Activated T-cell treated with anti-CD3 and anti-CD28 coated beads for 24 hours (primary cell): ENCODE results near the gene SEMA5A.

Experiments used
- DNase-seq: peaks from one replicate; pipeline ENCODE4 v3.0.0-alpha.2; 2020; ENCODE audit warnings: low read depth

Gene SEMA5A

DNA sequence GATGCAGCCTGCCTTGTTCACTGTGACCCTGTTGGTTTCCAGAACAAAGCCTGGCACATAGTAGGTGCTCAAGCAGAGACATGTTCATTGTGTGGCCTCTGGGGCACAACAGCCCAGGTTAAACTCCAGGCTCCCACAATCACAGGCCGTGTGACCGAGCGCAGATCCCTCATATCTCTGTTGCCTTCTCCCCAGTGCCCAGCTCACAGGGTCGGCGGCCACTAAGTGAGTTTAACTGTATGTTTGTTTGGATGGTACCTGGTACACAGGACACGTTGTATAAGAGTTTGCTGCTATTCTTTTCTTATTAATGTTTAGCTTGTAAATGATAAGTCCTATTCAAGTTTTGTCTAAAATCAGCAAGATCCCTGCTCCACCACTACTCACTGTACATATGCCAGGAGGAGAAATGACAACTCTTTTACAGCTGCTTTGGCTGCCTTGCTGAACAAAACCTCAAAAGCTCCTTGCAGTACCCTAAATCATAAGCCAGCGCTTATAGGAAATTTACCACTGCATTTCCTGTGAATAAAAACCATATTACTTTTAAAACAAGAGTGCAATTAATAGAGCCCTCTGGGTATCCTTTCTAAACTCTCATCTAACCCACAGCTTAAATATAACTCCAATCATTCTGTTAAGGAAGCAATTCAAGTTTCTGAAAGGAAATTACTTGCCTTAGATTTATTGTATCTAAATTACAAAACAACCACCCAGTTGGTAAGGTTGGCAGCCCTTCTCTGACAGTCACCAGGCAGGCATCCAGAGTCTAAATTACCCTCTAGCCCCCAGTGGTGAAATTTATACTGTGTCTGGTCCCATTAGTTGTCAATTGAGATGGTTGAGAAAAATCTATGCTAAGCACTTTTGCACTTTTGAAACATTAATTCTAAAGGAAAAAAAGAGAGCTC, 379.4 kb downstream of the SEMA5A start:
- no peak for DNase-seq

DNA sequence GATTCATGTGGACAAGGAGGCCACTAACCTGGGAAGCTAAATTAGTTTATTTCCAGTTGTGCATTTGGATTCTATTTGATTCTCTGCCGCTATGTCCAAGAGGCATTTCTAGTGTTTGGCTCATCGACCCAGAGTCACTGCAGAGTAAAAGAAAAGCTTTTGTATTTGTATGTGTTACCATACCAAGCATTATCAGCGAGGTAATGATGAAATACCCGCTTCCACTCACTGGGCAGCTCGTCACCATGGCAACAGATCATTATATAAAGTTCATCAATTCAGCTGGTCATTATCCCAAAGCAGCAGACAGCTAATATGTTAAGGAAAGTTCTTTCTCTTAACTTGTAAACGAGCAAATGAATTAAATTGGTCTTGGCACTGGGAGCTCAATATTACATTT, 380.3 kb downstream of the SEMA5A start:
- no peak for DNase-seq

DNA sequence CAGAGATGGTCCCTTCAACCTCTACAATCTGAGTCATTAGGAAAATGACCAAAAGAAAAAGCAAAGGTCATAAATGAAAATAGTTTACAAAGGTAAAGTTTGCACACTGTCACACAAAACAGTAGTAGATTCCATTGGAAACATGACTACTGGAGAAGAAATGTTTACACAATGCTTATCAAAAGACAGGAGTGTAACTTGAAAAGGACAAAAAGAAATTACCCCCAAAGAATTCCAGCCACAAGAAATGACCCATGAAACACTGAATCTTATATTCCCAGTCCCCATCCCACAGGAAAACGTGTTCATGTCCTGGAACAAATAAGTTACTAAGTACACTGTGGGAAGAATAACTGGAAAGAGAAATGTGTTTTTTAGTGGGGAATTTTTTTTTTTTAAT, 385.1 kb downstream of the SEMA5A start:
- DNase-seq = no peak

DNA sequence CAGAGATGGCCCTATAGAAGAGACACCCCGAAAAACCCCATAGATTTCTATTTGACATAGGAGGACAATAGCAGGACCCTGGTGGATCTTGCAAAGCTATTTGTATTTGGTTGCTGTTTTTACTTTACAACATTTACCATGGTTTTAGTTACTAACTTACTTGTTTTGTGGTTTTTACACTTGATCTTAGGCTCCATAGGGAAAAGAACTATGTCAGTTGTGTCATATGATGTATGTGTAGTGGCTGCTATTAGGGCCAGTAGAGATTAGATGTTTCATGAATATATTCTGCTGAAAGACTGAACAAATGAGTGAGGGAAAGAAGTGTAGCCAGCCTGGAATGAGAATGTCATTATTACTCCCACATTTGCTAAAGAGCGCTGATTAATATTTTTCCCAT, 388.1 kb downstream of the SEMA5A start:
- DNase-seq = no peak

DNA sequence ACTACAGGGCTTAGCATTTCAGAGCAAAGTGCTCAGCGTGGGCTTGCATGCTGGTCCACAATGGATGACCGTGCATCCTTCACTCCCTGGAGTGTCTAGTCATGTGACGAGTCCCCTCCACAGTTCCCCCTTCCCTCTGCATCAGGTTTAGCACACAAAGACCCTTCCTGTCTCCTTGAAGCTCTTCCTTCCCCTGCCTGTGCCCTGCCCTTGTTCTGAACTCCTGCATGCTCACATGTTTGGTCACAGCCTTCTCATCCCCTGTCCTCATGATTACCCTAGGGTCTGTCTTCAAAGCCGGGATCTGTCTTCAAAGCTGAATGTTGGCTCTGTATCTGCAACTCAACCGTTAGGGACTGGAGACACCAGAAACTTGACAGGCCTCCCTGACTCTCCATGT, 388.9 kb downstream of the SEMA5A start:
- no peak for DNase-seq

DNA sequence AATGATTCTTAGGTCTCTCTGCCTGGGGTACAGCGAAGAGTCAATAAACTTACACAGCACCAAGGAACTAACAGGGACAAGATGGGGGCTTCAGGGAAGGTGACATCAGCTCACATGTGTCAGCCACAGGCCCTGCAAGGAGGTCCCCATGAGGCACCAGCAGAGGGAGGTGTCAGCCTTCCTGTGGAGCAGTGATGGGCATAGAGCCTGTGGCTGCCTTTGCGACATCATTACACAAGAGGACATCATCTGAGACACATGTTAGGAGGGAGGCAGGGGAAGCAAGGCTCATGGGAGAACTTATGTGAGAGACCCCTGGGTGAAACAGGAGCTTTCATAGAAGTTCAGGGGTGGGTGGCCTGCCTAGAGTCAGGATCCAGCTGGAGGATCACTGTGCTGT, 389.6 kb downstream of the SEMA5A start:
- DNase-seq = no peak

DNA sequence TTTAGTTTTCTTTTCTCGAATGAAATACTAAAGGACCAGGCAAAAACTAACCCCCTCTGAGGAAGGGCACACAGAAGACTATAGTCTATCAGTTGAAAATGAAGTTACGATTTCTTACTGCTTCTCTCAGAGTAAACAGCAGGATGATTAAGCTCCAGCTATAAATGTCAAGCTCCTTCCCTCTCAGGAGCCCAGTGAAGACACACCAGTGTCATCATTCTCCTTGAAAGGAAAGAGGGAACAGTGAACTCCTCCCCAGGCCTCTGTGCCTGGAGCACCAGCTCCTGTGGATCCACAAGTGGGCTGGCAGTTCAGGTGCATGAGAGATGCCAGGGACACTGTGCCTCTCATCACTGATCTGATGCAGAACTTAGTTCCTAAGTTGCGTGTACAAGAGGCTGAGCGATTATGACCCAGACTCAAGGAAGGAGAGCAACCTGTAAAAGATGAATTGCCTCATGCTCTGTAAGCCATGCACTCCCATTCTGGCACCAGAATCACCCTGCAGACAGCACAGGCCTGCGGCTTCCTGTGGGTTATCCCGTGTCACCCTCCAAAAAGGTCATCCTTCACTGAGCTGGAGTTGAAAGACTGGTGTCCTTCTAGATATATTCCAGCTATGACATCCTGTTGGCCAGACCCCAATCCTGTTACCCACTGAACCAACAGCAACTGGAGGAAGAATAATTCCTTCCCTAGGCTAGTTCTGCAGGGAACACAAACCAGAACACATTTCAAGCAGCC, 394.0 kb downstream of the SEMA5A start:
- DNase-seq = no peak

DNA sequence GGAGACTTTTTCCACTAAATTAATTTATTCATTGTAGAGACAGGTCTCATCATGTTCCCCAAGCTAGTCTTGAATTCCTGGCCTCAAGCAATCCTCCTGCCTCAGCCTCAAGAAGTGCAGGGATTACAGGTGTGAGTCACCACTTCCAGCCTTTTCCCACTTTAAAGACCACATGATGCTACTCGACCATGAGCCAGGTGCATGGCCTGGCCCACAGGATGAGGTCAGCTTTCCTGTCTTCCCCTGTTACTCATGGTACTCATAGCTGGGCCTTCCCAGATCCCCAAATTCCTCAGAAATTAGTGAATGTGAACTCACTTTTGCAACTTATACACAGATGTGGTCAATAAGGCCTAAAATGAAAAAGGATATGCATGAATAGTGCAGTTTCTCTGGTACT, 395.9 kb downstream of the SEMA5A start:
- DNase-seq = no peak

DNA sequence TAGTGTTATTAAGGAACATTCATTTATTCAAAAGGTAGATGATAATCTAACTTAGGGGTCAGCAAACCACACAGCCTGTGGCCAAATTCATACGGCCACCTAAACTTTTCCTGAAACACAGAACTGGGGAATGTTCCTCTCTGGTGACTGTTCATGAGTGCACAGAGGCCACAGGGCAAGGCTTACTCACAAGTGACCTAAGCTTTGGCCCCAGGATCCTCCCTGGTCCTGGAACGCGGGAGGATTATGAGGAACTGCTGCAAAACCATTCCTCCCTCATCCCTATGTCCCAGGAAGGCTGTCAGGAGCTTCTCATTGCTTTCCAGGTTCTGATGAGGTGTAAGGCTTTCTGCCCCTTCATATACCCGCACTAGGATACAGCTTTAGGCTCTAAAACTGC, 397.6 kb downstream of the SEMA5A start:
- no peak for DNase-seq

DNA sequence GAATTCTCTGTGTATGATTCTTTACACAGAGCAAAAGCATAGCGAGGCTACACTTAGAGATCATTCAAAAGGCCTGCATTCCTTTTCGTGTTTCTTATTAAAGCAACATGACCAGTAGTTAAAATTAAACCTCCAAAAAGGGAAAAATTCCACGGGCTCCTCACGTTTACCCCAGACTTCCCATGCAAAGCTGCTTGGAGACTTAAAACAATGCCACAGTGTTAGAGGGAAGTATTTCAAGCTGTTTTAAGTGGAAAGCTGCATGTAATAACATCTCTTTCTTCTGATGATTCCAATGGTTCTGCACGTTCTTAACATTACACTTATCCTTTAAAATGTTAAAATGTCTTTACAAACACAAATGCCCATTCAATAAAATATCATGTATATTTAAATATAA, 405.2 kb downstream of the SEMA5A start:
- DNase-seq = no peak

DNA sequence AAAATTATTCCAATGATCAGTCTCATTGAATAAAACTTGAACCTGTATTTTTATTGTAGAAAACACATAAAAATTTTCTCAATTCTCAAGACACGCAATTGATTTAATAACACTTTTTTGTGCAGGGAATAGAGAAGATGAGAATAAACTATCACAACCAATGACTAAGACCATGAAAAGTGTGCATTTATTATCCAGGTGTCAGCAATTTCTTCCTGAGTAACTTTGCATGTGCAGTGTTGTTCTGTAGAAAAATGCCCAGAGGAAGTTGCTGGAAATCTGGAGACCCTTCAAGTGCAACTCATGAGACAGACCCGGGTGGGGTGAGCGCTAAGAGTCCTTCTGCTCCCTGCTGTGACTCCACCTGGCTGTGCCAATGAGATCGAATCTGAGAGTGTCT, 405.7 kb downstream of the SEMA5A start:
- no peak for DNase-seq

DNA sequence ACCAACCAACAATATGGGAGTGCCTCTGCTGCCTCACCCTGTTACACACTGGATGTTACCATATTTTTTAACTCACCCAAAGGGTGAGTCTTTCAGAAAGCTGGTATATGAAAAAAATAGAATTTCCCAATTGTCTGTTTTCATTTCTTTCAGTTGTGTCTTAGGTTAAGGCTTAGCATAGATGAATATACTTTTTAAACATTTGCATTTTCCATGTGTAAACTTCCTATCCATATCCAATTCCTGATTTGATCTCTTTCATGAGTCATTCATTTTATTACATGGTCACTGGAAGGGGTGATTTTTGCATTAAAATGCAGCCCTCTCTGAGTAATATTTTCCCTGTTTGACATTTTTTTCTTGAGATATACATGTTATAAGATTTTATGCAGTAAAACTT, 406.5 kb downstream of the SEMA5A start:
- no peak for DNase-seq

DNA sequence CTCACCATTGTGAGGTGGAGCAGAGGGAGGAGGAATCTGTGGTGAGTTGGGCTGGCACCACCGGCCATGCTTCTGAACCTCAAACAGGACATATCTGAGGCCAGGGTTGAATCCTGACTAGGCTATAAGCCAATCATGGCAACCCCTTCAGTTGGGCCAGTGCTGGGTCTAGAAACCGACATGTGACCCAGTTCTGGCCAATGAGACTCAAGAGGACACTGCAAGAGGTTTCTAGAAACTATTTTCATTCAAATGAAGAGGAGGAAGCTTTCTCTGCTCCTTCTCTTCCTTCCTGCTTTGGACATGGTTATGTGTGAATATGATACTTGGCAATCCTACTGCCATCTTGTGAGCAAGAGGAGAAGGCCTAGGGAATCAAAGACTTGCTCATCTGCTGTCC, 417.7 kb downstream of the SEMA5A start:
- no peak for DNase-seq

DNA sequence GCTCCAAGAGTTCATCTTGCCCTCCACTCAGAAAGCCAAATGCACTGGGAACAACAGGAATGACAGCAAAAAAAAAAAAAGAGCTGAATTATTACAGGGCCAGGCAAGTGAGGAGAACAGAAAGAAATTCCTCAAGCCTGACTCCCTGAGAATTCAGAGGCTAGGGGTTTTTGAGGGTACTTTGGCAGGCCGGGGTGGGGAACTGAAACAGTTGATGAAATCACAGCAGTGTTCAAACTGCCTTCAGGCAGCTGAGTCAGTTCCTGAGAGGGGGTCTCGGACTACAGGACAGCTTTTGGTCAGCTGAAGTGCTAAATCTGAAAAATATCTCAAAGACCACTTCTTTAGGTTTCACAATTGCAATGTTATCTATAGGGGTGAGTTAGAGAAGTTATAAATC, 419.4 kb downstream of the SEMA5A start:
- no peak for DNase-seq

DNA sequence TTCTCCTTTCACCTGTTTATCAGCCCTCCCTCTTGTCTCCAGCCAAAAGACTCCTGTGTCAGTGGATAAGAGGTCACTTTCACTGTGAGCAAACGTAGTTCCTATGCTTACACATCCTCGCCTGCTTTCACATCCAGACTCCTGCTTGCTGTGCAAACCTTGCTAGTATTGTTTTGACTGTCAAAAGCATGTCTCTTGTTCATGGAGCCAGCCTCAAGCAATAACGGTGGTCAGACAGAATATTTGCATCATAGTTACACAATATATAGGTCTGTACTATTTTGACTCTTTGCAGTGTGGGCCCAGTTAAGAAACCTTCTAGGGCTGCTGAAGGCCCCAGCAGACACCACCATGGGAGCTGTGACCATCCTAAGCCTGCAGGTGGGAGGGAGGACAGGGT, 420.0 kb downstream of the SEMA5A start:
- no peak for DNase-seq

DNA sequence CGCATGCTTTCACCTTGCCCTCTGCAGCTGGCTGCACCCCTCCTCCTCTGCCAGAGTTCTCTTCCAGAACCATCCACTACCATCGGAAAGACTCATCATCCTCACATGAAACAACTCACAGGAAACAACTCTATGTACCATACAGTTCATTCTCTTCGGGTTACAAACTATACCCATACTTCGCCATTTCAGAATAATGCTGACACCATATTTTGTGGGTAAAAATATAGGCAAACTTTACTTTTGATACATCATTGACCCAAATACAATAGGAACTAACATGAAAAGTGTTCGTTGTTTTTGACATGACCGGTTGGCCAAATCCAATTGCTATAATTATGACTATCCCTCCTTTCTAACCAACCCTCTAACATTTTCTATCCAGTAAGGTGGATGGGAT, 421.0 kb downstream of the SEMA5A start:
- DNase-seq = no peak

DNA sequence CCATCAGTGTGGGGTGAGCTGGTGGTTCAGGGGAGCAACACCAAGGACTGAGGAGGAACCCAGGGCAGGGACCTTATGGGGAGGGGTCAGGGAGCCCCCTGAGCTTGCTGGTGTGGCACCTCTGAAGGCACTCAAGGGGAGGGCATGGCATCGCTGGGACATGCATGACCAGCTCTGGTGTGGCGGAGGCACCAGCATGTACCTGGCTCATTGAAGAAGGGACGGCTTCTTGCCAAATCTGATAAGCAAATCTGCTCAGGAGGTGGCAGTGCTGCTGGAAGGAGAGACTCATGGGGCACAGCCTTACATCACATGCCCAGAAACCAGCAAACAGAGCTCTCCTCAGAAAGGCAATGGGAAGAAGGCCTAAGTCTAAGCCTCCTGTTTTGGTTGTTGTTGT, 421.8 kb downstream of the SEMA5A start:
- no peak for DNase-seq

DNA sequence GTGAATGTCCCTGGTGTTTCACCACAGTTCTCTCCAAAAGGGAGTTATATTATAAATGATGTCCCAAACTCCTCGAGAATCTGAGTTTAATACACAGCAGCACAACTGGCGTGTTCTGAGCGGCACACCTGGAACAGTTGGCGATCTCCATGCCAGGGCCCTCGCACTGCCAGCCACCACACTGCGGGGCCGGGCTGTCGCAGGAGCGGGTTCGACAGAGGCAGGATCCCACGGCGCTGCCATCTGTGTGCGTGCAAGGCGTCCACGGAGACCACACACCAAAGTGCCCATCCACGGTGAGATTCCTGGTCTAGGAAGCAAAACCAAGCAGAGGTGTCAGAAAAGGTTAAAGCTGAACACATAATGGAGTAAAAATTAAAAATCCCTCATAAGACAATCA, 423.3 kb downstream of the SEMA5A start:
- no peak for DNase-seq

DNA sequence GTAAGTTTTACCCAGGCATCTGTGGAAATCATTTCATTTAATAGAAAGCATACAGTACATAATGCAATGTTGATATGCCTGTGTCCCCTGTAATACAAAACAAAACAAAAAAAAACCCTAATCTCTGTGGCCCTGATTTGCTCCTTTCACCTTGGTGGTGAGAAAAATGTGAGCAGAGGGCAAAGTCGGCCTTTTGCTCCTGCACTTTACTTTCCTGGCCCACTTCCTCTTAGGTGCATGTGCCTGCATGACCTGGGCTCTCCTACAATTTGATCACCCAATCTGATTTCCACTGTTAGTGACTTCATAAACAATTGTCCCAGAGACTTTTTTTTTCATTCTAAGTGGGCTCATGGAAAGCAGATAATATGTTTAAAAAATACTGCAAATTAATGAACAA, 424.3 kb downstream of the SEMA5A start:
- no peak for DNase-seq

DNA sequence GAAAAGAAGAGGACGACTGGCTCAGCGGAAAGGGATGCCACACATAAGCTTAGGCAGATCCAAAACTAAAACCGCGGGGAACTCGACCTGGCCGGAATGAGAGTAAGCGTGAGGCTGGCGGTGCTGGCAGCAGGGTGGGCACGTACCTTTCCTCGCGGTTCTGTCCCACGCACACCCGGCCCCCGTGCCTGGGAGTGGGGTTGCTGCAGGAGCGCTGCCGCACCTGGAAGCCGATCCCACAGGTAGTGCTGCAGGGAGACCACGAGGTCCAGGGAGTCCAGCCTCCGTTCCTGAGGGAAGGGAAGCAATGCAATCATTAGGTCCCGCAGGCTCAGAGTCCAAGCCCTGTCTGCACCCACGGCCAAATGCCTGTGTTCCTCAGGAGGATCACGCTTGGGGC, 427.0 kb downstream of the SEMA5A start:
- DNase-seq = no peak

DNA sequence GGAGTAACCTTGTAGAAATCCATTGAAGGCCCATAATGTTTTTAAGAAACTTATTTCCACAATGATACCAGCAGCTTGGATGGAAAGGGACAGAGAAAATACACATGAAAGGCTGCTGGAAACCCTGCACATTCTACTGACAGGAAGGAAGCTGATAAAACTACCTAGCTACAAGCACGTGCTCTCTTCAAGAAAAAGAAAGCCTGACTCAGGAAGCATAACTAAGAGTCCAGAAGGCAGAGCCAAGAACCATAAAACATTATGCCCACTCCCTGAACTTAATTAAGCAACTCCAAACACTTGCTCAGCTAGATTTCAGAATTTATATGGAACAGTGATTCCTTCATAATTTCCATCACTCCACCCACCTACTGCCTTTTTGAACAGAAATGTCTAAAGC, 430.8 kb downstream of the SEMA5A start:
- DNase-seq = no peak

DNA sequence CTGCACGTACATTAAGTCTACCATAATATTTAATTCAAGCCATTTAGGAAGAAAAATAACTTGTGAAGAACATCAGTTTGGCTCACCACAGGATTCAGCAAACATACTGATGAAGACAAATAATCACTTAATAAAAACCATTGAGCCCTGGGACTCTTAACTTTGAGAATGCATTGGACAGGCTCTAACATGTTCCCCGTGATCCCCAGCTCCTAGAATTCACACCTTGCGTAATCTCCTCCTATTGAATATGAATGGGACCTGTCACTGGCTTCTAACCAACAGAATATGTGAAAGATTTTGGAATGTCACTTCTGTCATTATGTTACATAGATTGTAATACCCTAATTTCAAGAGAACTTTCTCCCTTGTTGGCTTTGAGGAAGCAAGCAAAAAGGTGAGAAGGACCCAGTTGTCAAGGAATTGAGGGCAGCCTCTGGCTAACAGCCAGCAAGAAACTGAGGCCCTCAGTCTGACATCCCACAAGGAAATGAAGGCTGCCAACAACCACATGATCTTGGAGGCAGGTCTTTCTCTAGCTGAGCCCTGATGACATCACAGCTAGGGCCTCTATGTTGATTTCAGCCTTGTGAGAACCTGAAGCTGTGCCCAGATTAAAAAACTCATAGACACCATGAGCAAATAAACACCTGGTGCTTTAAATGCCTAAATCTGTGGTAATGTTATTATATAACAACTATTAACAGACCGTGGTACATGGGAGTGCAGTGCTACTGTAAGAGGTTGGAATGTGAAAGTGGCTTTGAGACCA, 433.2 kb downstream of the SEMA5A start:
- no peak for DNase-seq

DNA sequence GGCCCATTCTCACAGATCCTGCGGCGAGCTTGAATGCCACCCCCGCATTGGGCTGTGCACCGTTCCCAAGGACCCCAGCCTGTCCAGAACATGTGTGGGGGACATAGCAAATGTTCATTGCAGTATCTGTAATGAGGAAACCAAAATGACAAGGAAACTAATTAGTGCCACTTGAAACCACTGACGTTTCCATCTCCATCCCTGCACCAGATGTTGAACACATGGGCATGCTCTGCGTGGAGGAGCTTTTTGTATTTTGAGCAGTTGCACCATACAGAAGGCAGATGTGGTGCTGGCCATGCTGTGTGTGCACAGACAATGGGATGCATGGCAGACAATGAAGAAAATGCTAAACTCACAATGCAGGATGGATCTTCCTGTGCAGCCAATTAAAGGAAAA, 437.7 kb downstream of the SEMA5A start:
- DNase-seq = no peak
